ENCODE results near the gene PIGP. TPM values are rescaled to one million over a fixed set of nuclear protein-coding genes. Genes with fewer than 3 reads are reported as not detected.

The PIGP gene
- total and polyA plus RNA-seq, 2 of the 13 experiments (the other 11 are each of a cell fraction or from before 2014, with no cell fraction given): 14.8 to 33.4 TPM

GRCh38 chr21:37117204-37117603 lies 44.3 kb upstream of the PIGP start (continued):
- TF ChIP-seq PAXIP1 (CRISPR knock-in tag; conservative IDR thresholded peaks at IDR 0.05) (peak; percentile 57), RBFOX2 (IDR thresholded peaks at IDR 0.05; ENCODE audit: low read depth, low read length) (no peak), BCL6 (CRISPR knock-in tag; IDR thresholded peaks at IDR 0.05) (0 out of 2 replicates have a peak, but pooled peaks have one; percentile 13), ZNF569 (CRISPR knock-in tag; IDR thresholded peaks at IDR 0.05; ENCODE audit: borderline replicate concordance) (no peak), THYN1 (CRISPR knock-in tag; IDR thresholded peaks at IDR 0.05; ENCODE audit: borderline replicate concordance, low read depth) (no peak), PITX1 (CRISPR knock-in tag; IDR thresholded peaks at IDR 0.05) (no peak), ZNF709 (CRISPR knock-in tag; IDR thresholded peaks at IDR 0.05) (no peak), HOXA5 (CRISPR knock-in tag; IDR thresholded peaks at IDR 0.05) (0 out of 2 replicates have a peak, but pooled peaks have one; percentile 26), ZNF687 (CRISPR knock-in tag; IDR thresholded peaks at IDR 0.05) (no peak), HMGA1 (CRISPR knock-in tag; conservative IDR thresholded peaks at IDR 0.05) (no peak), ZNF546 (CRISPR knock-in tag; conservative IDR thresholded peaks at IDR 0.05) (no peak), HNRNPUL1 (IDR thresholded peaks at IDR 0.05; ENCODE audit: low read depth, low read length) (no peak), ZNF672 (CRISPR knock-in tag; IDR thresholded peaks at IDR 0.05) (no peak), RFXAP (CRISPR knock-in tag; IDR thresholded peaks at IDR 0.05; ENCODE audit: borderline replicate concordance) (no peak), EED (CRISPR knock-in tag; IDR thresholded peaks at IDR 0.05) (no peak), NFKB2 (CRISPR knock-in tag; IDR thresholded peaks at IDR 0.05; ENCODE audit: borderline replicate concordance) (no peak), MAX (IDR thresholded peaks at IDR 0.05) (no peak), ZBTB20 (CRISPR knock-in tag; IDR thresholded peaks at IDR 0.05; ENCODE audit: borderline replicate concordance, low read depth) (no peak), TBP (CRISPR knock-in tag; IDR thresholded peaks at IDR 0.05) (no peak), ZBTB7A (CRISPR knock-in tag; IDR thresholded peaks at IDR 0.05) (no peak), ZNF713 (CRISPR knock-in tag; IDR thresholded peaks at IDR 0.05) (no peak), ZSCAN5A (CRISPR knock-in tag; IDR thresholded peaks at IDR 0.05; ENCODE audit: borderline replicate concordance) (no peak), TOE1 (CRISPR knock-in tag; IDR thresholded peaks at IDR 0.05) (no peak)
